H9 (cell line): ENCODE measurements around the gene C2orf92. TPM values are rescaled to one million over a fixed set of nuclear protein-coding genes. Genes with fewer than 3 reads are reported as not detected.

ENCODE experiments used
- DNase-seq: peaks from one replicate; pipeline ENCODE4 v3.0.0-alpha.2; 2017
- H2AFZ ChIP-seq: one replicate; pipeline ENCODE4 v1.6.1; 2013; ENCODE audit warnings: mild to moderate bottlenecking, low read length, control low read depth, moderate library complexity
- H2AK5ac ChIP-seq: 2 replicates; pipeline ENCODE4 v1.6.1; 2013; ENCODE audit warnings: low read length, control low read depth, mixed read lengths; ENCODE audit not compliant: insufficient read length
- H2BK120ac ChIP-seq: one replicate; pipeline ENCODE4 v1.6.1; 2013; ENCODE audit warnings: low read depth, mild to moderate bottlenecking, low read length, control low read depth, inconsistent platforms; ENCODE audit not compliant: poor library complexity, severe bottlenecking
- H2BK12ac ChIP-seq: 2 replicates; pipeline ENCODE4 v1.6.1; 2013; ENCODE audit warnings: low read length, control low read depth, mixed read lengths, low read depth; ENCODE audit not compliant: insufficient read length
- H2BK15ac ChIP-seq: 2 replicates; pipeline ENCODE4 v1.6.1; 2013; ENCODE audit warnings: low read depth, low read length, control low read depth
- H2BK20ac ChIP-seq: one replicate; pipeline ENCODE4 v1.6.1; 2013; ENCODE audit warnings: low read depth, mild to moderate bottlenecking, low read length, control low read depth, inconsistent platforms; ENCODE audit not compliant: poor library complexity, severe bottlenecking
- H2BK5ac ChIP-seq: 2 replicates; pipeline ENCODE4 v1.6.1; 2013; ENCODE audit warnings: low read length, control low read depth, mixed read lengths; ENCODE audit not compliant: insufficient read length
- H3K14ac ChIP-seq: 2 replicates; pipeline ENCODE4 v1.6.1; 2013; ENCODE audit warnings: low read length, control low read depth; ENCODE audit not compliant: insufficient read depth
- H3K18ac ChIP-seq: 2 replicates; pipeline ENCODE4 v1.6.1; 2013; ENCODE audit warnings: low read depth, mild to moderate bottlenecking, mixed read lengths, low read length, control low read depth; ENCODE audit not compliant: insufficient read length
- H3K23ac ChIP-seq: 2 replicates; pipeline ENCODE4 v1.6.1; 2013; ENCODE audit warnings: low read length, control low read depth, mixed read lengths, low read depth; ENCODE audit not compliant: insufficient read length
- H3K23me2 ChIP-seq: 2 replicates; pipeline ENCODE4 v1.6.1; 2013; ENCODE audit warnings: low read depth, mild to moderate bottlenecking, mixed read lengths, low read length, control low read depth; ENCODE audit not compliant: insufficient read length, poor library complexity, severe bottlenecking
- H3K27ac ChIP-seq: 2 replicates; pipeline ENCODE4 v1.5.1; 2013; ENCODE audit warnings: low read length, control low read depth, mixed read lengths, low read depth; ENCODE audit not compliant: insufficient read length
- H3K27me3 ChIP-seq: 2 replicates; pipeline ENCODE4 v1.6.1; 2013; ENCODE audit warnings: low read length, control low read depth, inconsistent platforms; ENCODE audit not compliant: insufficient read depth
- H3K4ac ChIP-seq: 2 replicates; pipeline ENCODE4 v1.6.1; 2013; ENCODE audit warnings: low read depth, mild to moderate bottlenecking, control low read depth, inconsistent platforms, low read length, moderate library complexity
- H3K4me1 ChIP-seq: 2 replicates; pipeline ENCODE4 v1.6.1; 2013; ENCODE audit warnings: low read length, control low read depth, inconsistent platforms; ENCODE audit not compliant: insufficient read depth
- H3K4me2 ChIP-seq: 2 replicates; pipeline ENCODE4 v1.6.1; 2013; ENCODE audit warnings: low read length, control low read depth, mixed read lengths; ENCODE audit not compliant: insufficient read length, insufficient read depth
- H3K56ac ChIP-seq: 2 replicates; pipeline ENCODE4 v1.6.1; 2013; ENCODE audit warnings: low read depth, mild to moderate bottlenecking, mixed read lengths, low read length, control low read depth; ENCODE audit not compliant: insufficient read length
- H3K79me1 ChIP-seq: 2 replicates; pipeline ENCODE4 v1.6.1; 2013; ENCODE audit warnings: low read depth, mild to moderate bottlenecking, moderate library complexity, low read length, control low read depth, inconsistent platforms; ENCODE audit not compliant: insufficient read depth, poor library complexity, severe bottlenecking
- H3K79me2 ChIP-seq: 2 replicates; pipeline ENCODE4 v1.6.1; 2013; ENCODE audit warnings: low read length, control low read depth, inconsistent platforms; ENCODE audit not compliant: insufficient read depth
- H3K9ac ChIP-seq: 2 replicates; pipeline ENCODE4 v1.6.1; 2013; ENCODE audit warnings: low read length, control low read depth, mixed read lengths; ENCODE audit not compliant: insufficient read length; ENCODE audit errors: extremely low read depth
- H3K9me3 ChIP-seq: one replicate; pipeline ENCODE4 v1.6.1; 2013; ENCODE audit warnings: low read depth, low read length, inconsistent platforms; ENCODE audit not compliant: control insufficient read depth
- H3T11ph ChIP-seq: one replicate; pipeline ENCODE4 v1.6.1; 2013; ENCODE audit warnings: mild to moderate bottlenecking, low read length, control low read depth, inconsistent platforms
- H4K20me1 ChIP-seq: one replicate; pipeline ENCODE4 v1.6.1; 2013; ENCODE audit not compliant: control insufficient read depth, insufficient read length, insufficient read depth
- H4K5ac ChIP-seq: 2 replicates; pipeline ENCODE4 v1.6.1; 2013; ENCODE audit warnings: low read depth, mild to moderate bottlenecking, mixed read lengths, low read length, control low read depth; ENCODE audit not compliant: insufficient read length
- H4K8ac ChIP-seq: replicated peaks from 2 replicates; pipeline ENCODE4 v1.6.1; 2013; ENCODE audit warnings: low read length, control low read depth, mixed read lengths, low read depth; ENCODE audit not compliant: insufficient read length
- H4K91ac ChIP-seq: 2 replicates; pipeline ENCODE4 v1.6.1; 2013; ENCODE audit warnings: low read depth, mild to moderate bottlenecking, moderate library complexity, mixed read lengths, low read length, control low read depth; ENCODE audit not compliant: insufficient read length
- H3K27ac Mint-ChIP-seq, 3 experiments: 2 replicates in 2 of 3; 3 replicates in 1 of 3; pipeline ENCODE4 v1.8.0; 2020 to 2021; ENCODE audit warnings: mixed read lengths in 3 of 3, mild to moderate bottlenecking in 1 of 3, moderate library complexity in 1 of 3
- H3K27me3 Mint-ChIP-seq: 2 replicates; pipeline ENCODE4 v1.8.0; 2021; ENCODE audit warnings: low read depth, mild to moderate bottlenecking, moderate library complexity, mixed read lengths
- H3K36me3 Mint-ChIP-seq, 3 experiments: 2 replicates in 2 of 3; 3 replicates in 1 of 3; pipeline ENCODE4 v1.8.0; 2020 to 2021; ENCODE audit warnings: low read depth in 3 of 3, mixed read lengths in 3 of 3; ENCODE audit not compliant: insufficient read depth in 1 of 3
- H3K4me1 Mint-ChIP-seq, 2 experiments: 2 replicates each; pipeline ENCODE4 v1.8.0; 2020; ENCODE audit warnings: mixed read lengths in 2 of 2
- H3K4me3 Mint-ChIP-seq, 2 experiments: 2 replicates in 1 of 2; 3 replicates in 1 of 2; pipeline ENCODE4 v1.8.0; 2020 to 2021; ENCODE audit warnings: mild to moderate bottlenecking in 2 of 2, mixed read lengths in 2 of 2, moderate library complexity in 1 of 2
- H3K9me3 Mint-ChIP-seq, 2 experiments: 2 replicates in 1 of 2; 3 replicates in 1 of 2; pipeline ENCODE4 v1.8.0; 2020; ENCODE audit warnings: mild to moderate bottlenecking in 2 of 2, mixed read lengths in 2 of 2, moderate library complexity in 1 of 2
- WGBS: extraction: QIAGEN DNeasy Blood & Tissue Kit; methylation state at CpG from one replicate; pipeline ENCODE4 v1.1.7; 2013; ENCODE audit warnings: missing lambda C conversion rate, low lambda C conversion rate, mixed read lengths; ENCODE audit not compliant: insufficient read length; ENCODE audit errors: extremely low coverage; 5-methylcytosine and 5-hydroxymethylcytosine counted together
- total RNA-seq: library from RNA; stranded (reverse); gene quantifications from 2 replicates; pipeline ENCODE4 v1.2.1, GENCODE V29; 2021
- TF ChIP-seq, protein P1 (sequence below): fragments of 200-600 bp; sonication (generic); conservative IDR thresholded peaks from 3 replicates; pipeline ENCODE4 v1.8.0; 2021; ENCODE audit warnings: antibody characterized with exemption, mild to moderate bottlenecking

C2orf92 gene
- total RNA-seq, 1 experiment from 2014 or later, result 7.3 TPM

DNA sequence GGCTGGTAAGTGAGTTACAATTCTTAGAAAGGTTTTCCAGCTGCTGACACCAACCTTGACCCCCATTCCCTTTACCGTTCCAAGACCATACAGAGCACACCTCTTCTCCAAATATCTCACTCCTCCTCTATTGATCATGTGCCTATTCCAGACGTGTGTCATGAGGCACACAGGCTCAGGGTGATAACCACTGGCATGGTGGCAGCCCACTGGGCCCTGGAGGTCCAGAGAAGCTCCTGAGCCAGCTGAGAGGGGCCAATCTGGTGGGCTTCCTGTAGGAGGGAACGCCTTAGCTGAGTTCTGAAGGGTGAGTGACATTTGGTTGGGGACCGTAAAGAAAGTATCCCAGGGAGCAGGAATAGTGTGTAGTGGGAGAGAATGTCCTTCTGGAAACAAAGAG is 72.2 kb downstream of the C2orf92 start:
- no peak overlapping the region for H3T11ph ChIP-seq
- H2BK120ac ChIP-seq, result no peak overlapping the region
- H3K27me3 ChIP-seq, result no peaks in the 10 kb centered on the region
- no peak overlapping the region for H3K4me2 ChIP-seq
- TF ChIP-seq, protein P1, sequence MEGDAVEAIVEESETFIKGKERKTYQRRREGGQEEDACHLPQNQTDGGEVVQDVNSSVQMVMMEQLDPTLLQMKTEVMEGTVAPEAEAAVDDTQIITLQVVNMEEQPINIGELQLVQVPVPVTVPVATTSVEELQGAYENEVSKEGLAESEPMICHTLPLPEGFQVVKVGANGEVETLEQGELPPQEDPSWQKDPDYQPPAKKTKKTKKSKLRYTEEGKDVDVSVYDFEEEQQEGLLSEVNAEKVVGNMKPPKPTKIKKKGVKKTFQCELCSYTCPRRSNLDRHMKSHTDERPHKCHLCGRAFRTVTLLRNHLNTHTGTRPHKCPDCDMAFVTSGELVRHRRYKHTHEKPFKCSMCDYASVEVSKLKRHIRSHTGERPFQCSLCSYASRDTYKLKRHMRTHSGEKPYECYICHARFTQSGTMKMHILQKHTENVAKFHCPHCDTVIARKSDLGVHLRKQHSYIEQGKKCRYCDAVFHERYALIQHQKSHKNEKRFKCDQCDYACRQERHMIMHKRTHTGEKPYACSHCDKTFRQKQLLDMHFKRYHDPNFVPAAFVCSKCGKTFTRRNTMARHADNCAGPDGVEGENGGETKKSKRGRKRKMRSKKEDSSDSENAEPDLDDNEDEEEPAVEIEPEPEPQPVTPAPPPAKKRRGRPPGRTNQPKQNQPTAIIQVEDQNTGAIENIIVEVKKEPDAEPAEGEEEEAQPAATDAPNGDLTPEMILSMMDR, result no peak
- no peaks in the 10 kb centered on the region for H3K9me3 ChIP-seq
- Mint-ChIP-seq H3K27me3 (peaks cover 16% of the 10 kb centered on the region), H3K4me1 (peaks cover 16 to 17% of the 10 kb centered on the region in 2 experiments), H3K4me3 (no peak overlapping the region), H3K9me3 (no peaks in the 10 kb centered on the region; a peak in 1 of 5 replicates), H3K36me3 (peaks cover 0 to 2% (median 2%) of the 10 kb centered on the region in 3 experiments; a peak in 3 of 7 replicates), H3K27ac (no peak overlapping the region)
- no peak overlapping the region for H4K5ac ChIP-seq
- H2BK20ac ChIP-seq, result no peak overlapping the region
- no peak overlapping the region for H4K91ac ChIP-seq
- no peak overlapping the region for H3K9ac ChIP-seq
- H2AFZ ChIP-seq, result no peak overlapping the region
- no peak overlapping the region for H2BK12ac ChIP-seq
- no peak overlapping the region for H3K27ac ChIP-seq
- no peaks in the 10 kb centered on the region for H3K79me1 ChIP-seq
- no peak overlapping the region for H2AK5ac ChIP-seq
- H2BK5ac ChIP-seq, result no peak overlapping the region
- H3K56ac ChIP-seq, result no peak overlapping the region
- no peak overlapping the region for H3K23ac ChIP-seq
- no peak overlapping the region for H2BK15ac ChIP-seq
- H4K8ac ChIP-seq, result no peak overlapping the region
- H3K4me1 ChIP-seq, result no peaks in the 10 kb centered on the region
- H3K79me2 ChIP-seq, result no peaks in the 10 kb centered on the region
- H3K4ac ChIP-seq, result no peak overlapping the region
- H3K23me2 ChIP-seq, result no peaks in the 10 kb centered on the region
- WGBS, result no CpG with 5 or more reads among the region's 4 CpGs
- H4K20me1 ChIP-seq, result no peaks in the 10 kb centered on the region
- no peak overlapping the region for H3K14ac ChIP-seq
- DNase-seq, result no peak
- no peak overlapping the region for H3K18ac ChIP-seq
